NCI-H345 treated with DMSO at 0.1 percent for 48 hours (cell line): ENCODE measurements around the gene PMS1.
"Not testable (repeated sequence)": the region's sequence is repeated elsewhere in the genome, so short reads cannot be mapped to it uniquely, and the experiment has no call there.

Experiments used
- DNase-seq: peaks from one replicate; lab custom pipeline; 2025; ENCODE audit not compliant: unreplicated experiment; lab: John Stamatoyannopoulos, UW

The PMS1 gene

DNA sequence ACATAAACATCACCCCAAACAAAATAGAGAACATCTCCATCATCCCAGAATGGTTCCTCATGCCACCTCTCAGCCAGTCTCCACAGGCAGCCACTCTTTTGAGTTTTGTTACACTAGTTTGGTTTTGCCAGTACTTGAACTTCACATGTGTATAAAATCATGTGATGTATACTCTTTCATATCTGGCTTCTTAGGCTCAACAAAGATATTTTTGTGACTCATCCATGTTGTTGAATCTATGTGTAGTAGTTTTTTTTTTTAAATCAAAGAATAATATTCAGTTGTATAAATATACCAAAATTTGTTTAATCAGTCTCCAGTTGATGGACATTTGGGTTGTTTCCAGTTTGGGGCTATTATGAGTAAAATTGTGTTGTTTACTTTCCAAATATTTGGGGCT is 75.9 kb downstream of the PMS1 start:
- DNase-seq, result no peak

GRCh38 chr2:189862751-189863150 is 78.5 kb downstream of the PMS1 start:
- DNase-seq, result no peak

DNA sequence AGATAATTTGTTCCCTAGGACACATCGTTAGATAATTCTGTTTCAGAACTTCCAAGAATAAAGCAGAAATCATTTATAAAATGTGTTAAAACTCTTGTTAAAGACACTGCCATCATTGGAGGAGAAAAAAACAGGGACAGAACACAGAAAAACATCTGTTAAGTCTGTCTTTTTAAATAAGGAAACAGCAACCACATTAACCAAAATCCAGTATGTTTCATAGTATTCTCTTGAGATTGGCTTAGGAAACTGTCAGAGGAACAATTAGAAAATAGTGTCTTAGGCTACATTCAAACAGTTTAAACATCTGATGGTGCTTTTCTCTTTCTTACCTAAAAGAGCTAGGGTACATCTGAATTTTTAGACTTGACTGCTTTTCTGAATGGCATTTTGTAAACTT is 81.6 kb downstream of the PMS1 start:
- DNase-seq, result no peak

GRCh38 chr2:189866296-189866695 is 82.0 kb downstream of the PMS1 start:
- no peak for DNase-seq

DNA sequence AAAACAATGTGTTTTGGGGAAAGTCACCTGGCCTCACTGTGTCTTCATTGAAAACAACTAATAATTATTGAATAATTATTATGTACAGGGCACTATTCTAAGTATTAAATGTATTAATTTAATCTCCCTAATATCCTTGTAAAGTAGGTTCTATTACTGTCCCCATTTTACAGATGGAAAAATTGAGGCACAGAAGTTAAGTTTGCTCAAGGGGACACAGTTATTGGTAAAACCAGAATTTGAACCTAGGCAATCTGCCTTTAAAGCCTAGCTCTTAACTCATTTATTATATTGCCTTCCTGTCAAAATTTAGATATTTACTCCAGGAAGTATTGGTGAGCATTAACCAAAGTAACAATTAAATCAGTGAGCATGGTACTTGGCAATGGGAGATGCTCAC is 84.6 kb downstream of the PMS1 start:
- DNase-seq, result no peak

- DNase-seq, result no peak
Observed at GRCh38 chr2:189870381-189871085, 86.3 kb downstream of the PMS1 start.

- no peak for DNase-seq
Observed at GRCh38 chr2:189873696-189874095, 89.4 kb downstream of the PMS1 start.

DNA sequence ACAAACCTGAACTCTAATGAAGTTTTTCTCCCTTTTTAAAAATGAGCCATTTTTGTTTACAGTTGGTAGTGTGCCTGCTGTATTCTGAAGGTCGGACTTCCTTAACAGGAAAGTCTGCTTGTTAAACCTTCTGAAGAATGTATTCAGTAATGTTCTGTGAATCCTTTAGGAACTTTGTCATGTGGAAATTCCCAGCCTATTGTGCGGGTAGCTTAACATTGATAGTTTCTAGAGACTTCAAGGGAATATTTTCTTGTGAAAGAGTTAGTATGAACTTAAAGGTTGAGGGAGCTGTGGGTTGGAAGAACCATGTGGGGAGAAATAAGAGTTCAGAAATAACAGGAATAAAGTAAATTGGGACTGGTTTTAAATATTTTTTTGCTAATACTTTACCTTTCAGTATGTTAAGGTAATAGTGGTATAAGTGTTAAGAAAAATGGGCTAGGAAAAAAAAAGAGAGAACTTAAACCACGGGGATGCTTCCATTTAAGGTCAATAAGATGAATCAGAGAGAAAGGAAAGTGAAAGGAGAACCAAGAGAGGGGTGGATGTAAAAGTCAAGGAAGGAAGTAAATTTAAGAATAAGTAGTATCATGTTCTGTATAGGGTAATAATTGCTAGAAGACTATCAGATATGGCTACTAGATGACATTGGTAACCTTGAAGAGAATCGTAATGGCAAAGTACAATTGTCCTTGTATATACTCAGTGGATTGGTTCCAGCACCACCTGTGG is 90.5 kb downstream of the PMS1 start:
- DNase-seq, result no peak

- no peak for DNase-seq
Observed at GRCh38 chr2:189876271-189876670, 92.0 kb downstream of the PMS1 start.

GRCh38 chr2:189879716-189880081 is 95.4 kb downstream of the PMS1 start:
- DNase-seq, result no peak

- DNase-seq, result no peak
Observed at GRCh38 chr2:189880429-189880828, 96.2 kb downstream of the PMS1 start.

DNA sequence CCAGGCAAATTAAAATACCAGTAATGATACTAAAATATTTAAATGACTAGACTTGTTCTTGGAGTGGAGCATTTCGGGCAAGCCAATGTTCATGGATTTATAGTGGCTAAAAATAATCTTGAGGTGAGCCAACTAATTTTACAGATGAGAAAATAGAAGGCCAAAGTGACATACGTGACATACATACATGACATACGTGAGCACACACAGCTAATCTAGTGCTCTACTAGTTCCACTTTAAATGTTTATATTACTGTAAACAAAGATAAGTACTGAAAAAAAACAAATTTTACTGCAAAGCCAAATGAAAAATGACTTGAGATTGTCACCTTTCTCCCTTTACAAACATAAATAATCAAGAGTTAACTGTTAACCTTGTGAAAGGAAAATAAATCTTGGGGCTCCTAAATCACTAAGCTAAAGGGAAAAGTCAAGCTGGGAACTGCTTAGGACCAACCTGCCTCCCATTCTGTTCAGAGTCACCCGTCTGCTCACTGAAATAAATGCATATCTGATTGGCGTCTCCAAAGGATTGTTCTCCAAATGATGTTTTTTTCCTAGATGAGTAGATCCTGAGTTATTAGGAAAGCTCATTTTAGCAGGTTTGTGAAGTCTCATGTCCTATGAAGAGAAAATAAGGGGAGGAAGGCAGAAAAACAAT is 96.7 kb downstream of the PMS1 start:
- no peak for DNase-seq

DNA sequence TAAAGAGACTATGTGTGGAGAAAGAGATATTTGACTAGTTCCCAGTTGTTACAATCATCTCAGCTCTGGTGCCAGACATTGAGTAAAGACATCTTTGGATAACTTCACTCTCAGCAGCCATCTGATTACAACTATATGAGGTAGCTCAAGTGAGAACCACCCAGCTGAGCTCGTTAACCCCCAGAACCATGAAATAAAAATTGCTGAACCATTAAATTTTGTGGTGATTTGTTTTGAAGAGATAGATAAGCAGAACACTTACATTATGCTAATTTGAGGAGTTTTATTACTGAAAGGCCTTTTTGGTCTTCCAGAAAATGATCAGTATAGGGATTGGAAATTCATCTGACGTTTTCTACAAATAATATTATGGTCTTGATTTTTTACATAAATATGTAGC is 101.1 kb downstream of the PMS1 start:
- no peak for DNase-seq

DNA sequence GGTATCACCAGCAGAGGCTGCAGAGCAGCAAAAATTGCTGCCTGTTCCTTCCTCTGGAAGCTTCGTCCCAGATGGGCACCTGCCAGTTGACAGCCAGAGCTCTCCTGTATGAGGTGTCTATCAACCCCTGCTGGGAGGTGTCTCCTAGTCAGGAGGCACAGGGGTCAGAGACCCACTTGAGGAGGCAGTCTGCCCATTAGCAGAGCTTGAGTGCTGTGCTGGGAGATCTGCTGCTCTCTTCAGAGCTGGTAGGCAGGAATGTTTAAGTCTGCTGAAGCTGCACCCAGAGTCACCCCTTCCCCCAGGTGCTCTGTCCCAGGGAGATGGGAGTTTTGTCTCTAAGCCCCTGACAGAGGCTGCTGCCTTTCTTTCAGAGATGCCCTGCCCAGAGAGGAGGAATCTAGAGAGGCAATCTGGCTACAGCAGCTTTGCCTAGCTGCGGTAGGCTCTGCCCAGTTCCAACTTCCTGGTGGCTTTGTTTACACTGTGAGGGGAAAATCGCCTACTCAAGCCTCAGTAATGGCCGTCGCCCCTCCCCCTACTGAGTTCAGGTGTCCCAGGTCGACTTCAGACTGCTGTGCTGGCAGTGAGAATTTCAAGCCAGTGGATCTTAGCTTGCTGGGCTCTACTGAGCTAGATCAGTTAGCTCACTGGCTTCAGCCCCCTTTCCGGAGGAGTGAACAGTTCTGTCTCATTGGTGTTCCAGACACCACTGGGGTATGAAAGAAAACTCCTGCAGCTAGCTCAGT is 108.5 kb downstream of the PMS1 start:
- DNase-seq, result not testable (repeated sequence)

GRCh38 chr2:189896809-189897208 is 112.6 kb downstream of the PMS1 start:
- no peak for DNase-seq

DNA sequence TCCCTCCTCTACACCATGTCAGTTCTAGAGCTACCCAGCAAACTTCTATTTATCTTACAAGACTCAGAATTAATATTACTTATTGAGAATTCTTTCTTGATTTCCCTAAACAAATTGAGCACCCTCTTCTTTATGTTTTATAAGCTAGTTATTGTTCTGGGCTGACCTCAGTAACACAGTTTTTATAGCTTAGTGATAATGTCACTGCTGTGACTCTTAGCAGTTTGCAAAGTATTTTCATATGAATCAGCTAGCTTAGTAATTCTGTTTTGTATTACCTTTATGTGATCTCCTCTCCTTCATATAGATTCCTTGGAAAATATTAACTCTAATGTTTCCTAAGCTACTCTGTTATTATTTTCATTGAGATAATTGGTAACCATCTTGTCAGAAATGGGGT is 114.9 kb downstream of the PMS1 start:
- DNase-seq, result no peak

GRCh38 chr2:189900726-189901125 is 116.5 kb downstream of the PMS1 start:
- no peak for DNase-seq

DNA sequence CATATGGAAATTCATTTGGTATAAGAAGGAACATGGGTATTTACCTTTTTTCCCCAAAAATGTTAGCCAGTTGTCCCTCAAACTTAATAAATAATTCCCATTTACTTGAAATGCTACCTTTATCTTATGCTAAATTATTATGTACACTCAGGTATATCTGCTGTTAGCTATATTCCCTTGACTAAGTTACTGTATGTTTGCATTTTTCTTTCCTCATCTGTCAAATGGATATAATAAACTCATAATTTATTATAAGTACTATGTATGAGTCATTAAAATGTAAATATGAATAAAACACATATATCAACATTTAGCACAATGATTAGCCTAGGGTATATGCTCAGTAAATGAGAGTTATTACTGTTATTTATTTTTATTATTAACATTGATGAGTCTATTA is 117.4 kb downstream of the PMS1 start:
- DNase-seq, result no peak

- no peak for DNase-seq
Observed at GRCh38 chr2:189913821-189914220, 129.6 kb downstream of the PMS1 start.

DNA sequence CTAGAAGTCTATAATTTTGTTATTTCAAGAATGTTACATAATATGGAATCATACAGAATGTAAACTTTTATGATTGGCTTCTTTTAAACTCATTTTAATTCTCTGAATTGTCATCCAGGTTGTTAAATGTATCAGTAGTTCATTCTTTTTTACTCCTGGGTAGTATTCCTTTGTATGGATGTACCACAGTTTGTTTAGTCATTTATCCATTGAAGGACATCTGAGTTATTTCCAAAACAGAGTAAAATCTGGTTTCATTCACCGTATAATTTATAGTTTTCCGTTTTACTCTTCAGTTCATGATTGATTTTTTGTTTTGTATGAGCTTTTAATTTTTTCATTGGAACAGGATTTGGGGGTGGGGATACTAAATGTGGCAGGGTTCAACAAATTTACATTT is 132.4 kb downstream of the PMS1 start:
- no peak for DNase-seq
